MV-4-11 (cell line): Measurements from ENCODE around the gene PDE2A.

Experiments
- DNase-seq: peaks from one replicate; lab custom pipeline; 2025; lab: John Stamatoyannopoulos, UW

The PDE2A gene

DNA sequence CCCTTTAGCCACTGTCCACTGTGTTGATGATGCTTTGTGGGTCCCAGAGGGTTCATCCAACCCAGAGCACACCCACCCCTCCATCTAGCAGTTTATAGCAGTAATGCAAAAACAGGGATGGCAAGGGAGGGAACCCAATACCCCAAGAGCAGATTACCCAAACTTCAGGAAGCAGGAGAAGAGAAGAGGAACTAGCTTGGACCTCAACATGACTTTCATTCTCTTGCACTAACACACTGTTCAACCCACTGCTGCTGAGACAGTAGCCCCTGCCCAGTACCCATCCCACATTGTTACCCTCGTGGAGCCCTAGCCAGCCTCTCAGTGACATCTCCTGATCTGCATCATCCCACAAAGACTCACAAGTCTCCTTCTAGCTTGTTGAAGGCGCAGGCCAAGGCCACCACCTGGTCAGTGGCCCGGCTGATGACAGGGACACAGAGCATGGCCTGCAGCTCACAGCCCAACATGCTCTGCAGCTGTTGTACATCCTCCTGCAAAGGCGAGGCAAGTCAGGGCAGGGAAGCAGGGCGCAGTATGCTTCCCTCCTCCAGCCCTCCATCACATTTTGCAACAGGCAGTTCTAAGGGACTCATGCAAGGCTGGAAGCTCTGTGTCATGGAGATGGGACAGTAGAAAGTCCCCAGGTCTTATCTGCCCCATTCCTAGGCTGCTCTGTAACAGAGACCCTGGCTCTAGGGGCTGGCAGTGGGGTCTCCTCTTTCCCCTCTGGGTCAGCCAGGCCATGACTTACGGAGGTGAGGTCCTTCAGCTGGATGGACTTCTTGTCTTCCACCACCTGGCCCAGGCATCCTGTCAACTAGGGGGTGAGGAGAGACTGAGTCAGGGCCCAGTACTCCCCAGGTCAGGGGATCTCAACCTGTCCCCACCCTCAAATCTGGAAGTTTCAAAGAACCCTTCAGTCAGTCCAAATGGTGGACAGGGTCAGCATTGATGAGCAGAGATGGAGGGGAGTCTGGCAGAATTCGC, 85.5 kb downstream of the PDE2A start:
- peak; percentile 26 for DNase-seq

DNA sequence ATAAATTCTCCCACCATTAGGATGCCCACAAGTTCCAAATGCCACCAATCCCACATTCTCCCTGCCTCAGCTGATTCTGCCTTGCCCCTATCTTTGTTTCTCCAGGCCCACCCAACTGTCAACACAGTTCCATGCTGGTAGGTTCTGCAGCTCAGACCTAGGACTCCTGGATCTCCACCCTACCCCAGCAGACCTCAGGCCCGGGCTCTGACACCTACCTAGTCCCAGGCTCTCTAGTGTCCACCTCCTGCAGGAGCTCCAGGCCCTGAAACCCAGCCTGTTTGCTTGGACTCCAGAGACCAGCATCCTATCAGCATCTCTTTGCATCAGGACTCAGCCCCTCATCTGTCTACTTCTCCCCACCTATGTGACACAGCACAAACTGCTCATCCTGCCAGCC, 86.5 kb downstream of the PDE2A start:
- DNase-seq = no peak

DNA sequence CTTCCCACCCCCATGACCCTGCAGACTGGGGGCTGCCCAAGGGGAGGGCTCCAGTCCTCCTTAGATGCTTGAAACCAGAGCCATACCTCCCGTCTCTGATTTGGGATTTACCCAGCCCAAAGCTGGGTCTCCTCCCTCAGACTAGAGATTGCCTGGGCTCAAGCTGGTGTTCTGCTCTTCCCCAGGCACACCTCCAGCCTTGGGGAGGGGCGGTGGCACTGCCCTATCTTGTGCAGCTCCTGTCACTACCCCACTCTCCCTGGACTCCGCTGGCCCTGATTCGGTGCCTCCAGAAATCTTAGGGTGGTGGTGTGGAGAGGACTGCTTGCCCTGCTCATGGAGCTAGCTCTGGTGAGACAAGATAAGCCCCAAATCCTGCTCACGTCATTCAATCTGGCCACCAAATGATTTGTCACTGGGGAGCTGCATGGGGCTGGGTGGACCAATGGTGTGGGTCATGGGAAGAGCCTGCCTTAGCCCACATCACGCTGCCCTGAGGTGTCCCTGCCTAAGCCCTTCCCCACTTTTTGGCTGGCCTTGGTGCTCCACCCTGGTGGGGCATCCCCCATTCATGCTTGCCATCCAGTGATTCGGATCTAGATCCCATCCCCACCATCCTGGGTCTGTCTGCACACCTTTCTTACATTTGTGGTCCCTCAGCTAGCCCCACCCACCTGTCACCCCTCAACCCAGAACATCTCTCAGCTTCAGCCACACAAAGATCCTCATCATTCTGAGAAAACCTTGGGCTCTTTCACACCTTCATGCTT, 87.7 kb downstream of the PDE2A start:
- DNase-seq = no peak

DNA sequence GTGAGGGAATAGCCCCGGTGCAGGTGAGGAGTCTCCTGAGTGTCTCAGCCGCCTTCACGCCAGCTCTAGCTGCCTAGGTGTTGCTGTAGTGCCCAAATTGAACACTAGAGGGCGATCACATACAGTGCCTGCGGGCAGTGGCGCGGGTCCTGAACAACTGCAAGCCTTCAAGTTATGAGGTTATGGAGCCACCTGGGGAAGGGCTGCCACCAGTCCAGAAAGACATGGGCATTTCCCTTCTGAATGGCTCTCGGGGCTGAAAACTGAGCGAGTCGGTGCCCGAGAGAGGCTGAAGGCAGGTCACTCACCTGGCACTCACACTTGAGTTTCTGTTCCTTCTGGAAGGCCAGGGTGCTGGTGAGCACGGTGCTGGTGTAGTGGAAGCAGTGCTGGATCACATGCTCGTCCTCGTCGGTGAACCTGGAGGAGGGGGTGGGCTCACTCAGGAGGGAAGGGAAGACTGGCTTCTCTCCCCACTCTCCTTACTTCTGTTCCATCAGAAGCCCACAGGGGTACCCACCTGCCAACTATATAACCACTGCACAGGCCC, 88.4 kb downstream of the PDE2A start:
- no peak for DNase-seq

DNA sequence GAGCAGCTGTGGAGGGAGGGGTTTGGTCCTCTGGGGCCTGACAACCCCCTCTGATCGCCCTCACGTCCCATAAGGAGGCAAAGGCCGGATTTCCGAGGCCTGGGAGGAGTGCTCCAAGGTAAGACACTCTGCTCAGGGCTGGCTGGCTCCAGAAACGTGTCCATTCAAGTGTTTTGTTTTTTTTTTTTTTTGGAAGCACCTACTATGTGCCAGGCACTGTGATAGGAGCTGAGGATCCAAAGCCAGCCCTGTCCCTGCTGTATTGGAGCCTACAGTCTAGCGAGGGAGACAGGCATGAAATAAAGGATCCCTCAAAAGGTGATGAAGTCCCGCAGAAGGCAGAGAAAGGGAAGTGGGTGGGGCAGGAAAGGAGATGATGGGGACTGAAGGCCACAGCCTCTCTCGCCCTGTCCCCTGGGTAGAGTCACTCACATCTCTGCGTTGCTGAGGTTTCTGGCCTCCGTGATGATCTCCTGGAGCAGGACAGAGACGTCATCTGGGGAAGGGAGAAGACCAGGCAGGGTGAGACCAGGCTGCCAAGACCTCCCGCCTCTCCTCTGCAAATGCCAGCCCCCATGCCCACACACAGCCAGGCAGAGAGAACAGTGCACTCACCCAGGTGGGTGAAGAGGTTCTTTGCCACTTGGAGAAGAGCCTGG, 89.2 kb downstream of the PDE2A start:
- no peak for DNase-seq

DNA sequence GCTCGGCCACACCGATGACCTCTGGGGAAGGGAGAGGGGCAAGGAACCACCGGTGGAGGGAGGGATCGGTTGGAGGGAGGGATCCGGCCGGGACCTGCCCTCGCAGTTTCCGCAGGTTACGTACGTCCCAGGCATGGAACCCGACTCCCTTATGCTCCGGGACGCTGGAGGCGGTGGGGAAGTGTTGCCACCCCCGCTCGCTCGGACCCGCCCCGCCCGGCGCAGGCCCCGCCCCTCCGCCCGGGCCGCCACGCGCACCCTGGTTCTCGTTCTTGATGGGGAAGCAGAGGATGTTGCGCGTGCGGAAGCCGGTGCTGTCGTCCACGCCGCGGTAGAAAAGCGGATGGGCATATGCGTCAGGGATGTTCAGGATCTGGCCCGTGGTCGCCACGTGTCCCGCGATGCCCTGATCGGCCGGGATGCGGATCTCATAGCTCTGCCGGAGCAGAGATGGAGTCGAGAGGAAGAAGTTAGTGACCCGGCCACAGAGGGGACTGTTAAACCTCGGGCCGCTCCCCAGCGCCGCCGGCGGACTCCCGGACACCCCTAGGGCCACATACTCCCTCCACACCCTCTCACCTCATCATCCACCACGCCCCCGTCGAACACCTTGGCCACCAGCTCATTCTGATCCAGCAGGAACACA, 89.8 kb downstream of the PDE2A start:
- DNase-seq = no peak

DNA sequence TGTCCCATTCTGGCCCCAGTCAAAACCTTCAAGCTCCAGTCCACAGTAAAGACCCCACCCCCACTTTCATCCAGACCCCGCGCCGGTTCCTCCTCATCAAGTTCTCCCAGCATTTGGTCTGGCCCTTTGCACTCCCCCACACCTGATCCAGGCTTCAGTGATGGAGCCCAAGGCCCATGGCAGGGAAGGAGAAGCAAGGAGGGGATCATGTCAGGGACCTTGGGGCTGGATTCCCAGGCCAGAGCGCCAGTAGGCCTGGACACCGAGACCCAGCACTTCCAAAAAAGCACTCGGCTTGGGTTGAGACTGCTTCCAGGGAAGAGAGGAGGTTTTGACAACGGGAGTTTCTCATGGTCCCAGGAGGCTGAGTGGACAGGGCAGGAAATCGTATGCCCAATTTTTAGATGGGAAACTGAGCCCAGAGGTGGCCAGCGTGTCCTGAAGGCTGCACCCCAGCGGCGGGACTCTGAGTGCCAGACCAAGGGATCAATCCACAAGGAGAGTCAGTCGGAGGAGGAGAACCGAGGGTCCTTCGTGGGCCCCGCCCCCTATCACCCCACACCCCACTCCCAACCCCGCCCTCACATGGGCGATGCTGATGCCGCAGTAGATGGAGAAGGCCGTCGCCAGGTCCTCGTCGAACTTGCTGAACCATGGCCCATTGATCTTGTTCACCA, 90.5 kb downstream of the PDE2A start:
- DNase-seq = no peak

DNA sequence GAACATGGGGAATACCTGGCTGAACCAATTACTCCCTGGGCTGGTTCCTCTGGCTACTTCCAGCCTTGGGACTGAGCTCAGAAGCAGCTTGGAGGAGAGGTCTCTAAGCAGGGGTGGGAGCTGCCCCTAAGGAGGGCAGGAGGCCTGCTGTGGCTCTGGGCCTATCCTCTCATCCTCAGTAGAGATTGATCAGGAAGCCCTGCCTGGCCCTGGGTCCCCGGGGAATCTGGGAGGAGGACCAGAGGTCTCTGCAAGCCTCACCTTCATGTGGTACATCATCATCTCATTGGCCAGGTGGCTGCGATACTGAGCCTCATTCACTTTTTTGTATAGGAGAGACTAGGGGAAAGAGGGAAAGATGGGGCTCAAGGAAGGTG, 91.1 kb downstream of the PDE2A start:
- no peak for DNase-seq

DNA sequence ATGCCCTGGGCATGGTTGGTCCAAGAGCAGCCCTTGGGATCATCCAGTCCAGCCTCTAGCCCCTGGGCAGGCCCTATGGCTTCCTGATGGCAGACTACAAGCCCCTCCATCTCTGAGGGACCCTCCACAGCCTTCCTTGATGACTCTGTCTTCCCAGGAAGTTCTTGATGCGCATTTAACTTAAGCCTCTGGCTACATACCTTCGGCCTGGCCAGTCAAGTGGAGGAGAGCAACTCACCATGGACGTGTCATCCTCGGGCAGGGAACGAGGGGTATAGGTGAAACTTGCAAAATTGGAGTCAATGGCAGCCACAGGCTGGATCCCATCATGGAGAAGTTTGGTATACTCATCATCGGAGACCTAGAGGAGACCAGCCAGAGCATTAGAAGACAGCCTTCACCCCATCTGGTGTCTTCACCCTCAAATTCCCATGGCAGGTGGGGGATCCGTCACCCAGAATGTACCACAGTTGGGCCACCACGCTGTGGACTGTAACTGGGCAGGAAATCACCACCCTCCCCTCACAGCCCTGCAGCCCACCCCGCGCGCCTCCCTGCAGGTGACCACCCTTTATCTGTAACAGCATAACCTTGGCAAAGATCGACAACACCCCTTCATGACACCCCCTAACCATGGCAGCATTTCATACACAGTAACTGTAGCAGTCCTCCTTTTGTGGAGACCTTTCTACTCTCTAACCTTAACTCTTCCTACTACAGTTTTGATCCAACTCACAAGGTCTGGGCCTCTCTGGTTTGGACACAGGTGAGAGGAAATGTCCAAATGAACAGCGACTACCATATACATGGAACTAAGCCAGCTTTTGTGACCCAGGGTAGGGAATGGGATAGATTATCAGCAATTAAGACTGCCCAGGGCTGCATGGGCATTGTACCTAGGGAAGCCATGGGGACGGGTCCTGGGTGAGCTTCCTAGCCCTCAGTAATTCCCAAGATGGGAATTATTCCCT, 91.7 kb downstream of the PDE2A start:
- DNase-seq = no peak

DNA sequence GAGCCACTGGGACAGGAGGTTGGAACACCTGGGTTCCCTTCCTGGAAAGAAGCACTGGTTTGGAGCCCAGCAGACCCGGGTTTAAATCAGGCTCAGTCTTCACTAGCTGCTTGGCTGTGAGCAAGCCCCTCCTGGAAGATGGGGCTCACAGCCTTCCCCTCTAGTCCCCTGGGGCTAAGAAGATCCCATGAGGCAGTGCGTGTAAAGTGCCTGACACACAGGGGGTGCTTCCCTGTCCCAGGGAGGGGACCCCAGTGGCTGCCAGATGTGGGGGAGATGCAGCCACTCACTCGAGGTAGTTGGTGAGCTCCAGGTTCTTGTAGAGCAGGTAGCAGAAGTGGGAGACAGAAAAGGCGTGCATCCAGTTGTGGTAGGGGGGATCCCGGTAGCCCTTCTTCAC, 93.2 kb downstream of the PDE2A start:
- DNase-seq = no peak

DNA sequence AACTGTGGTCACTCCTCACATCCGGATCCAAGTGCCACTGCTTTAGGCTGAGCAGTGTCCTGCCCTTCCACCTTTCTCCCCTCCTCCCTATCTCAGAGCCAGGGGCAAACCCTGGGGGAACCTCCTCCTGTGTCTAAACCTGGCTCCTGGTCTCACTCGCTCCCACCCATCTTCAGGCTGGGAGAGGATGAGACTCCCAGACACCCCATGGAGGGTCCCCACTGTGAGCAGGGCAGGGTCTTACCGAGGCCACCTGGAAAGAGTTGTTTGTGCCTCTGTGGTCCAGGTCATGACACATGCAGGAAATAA, 93.6 kb downstream of the PDE2A start:
- no peak for DNase-seq

DNA sequence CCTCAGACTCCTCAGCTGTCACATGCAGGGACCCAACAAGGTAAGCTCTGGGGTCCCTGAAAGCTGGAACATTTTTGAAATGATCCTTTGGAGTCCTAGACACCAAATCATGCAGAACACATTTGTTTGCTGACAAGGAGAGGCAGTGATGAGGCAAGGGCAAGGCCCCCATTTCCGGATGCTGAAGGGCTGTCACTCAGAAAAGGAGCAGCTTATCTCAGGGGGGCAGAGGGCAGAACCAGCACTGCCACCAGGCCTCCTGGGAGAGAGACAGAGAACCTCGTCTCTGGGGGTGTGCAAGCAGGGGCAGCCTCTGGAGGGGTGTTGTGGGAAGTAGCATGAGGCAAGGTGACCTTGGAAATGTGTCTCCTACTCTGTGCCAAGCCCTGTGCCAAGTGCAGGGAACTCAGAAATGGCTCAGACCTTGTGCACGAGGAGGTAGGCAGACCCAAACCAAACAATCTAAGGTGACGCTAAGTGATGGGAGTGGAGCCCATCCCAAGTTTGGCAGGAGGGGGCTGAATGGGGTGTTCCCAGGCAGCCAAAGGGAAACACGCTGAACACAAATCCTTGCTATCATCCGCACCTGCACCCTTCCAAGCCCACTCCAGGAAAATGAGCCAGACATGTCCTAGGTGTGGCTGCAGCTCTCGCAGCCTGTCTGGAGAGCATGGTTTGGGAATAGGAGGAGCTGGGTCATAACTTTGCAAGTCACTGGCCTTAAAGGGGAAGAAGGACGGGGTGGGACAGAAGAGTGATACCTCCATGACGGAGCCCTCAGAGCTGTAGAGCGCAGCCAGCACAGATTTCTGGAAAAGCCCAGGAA, 94.2 kb downstream of the PDE2A start:
- no peak for DNase-seq

DNA sequence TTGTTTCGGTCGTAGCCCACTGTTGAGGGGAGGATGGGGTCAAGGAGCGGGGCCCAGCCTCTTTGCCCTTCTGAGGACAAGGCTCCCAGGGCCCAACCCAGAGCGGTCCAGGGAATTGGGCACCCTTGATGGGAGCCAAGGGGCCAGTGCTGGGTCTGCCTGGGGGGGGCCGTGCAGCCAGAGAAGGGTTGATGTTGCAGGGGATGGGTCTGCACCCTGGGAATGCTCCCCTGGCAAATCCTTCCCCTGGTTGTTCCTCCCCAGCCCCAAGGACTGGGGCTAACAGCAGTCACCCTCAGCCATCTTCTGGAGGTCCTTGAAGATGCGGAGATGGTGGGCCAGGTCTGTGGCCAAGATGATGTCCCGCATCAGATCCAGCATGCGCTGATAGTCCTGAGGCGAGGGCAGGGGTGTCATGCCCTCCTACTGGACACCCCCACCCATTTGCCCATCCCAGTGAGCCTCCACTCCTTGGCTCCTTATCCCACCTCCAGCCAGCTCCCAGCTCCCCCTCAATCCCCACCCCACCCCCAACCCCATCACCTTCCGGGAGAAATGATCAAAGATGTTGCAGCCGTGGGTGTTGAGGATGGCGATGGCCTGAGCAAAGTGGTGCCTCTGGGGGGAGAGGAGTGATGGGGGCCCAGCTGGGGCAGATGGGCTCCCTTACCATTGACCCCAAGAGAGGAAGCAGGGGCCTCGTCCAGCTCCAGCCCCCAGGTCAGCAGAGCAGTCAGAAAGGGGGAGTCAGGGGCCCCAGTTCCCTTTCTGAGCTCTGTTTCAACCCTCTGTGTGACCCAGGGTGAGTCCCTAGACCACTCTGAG, 95.0 kb downstream of the PDE2A start:
- DNase-seq = no peak

DNA sequence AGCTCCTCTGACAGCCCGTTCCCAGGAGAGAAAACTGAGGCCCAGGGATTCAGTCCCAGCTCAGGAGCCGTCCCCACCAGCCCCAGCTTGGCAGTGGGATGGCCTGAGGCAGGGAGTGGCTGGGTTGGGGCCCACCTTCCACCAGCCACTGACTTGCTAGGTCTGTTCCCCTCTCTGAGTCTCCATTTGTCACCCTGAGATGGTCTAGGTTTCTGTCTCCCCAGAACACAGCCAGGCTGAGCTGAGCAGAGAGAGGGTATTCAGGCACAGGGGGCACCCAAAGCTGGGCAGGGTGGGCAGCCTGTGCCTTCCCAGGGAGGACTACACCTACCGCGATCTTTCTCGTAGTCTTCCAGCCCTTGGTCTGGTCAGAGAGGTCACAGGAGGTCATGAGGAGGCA, 95.7 kb downstream of the PDE2A start:
- DNase-seq = no peak

DNA sequence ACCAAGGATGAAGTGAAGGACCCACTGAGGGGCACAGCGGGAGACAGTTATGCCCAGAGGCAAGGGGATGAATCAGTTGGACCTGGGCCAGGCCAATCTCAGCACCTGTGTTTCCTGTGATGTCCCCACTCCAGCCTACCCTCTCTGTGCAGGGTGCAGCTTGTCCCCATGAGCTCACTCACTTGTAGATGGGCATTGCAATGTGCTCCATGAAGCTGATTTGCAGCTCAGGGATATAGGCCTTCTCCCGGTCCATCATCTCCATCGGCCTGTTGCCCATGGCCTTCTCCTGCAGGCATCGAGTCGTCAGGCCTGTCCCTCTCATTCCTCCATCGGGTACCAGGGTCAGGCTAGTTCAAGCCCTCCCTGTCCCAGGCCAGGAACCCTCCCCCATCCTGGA, 96.2 kb downstream of the PDE2A start:
- DNase-seq = no peak

DNA sequence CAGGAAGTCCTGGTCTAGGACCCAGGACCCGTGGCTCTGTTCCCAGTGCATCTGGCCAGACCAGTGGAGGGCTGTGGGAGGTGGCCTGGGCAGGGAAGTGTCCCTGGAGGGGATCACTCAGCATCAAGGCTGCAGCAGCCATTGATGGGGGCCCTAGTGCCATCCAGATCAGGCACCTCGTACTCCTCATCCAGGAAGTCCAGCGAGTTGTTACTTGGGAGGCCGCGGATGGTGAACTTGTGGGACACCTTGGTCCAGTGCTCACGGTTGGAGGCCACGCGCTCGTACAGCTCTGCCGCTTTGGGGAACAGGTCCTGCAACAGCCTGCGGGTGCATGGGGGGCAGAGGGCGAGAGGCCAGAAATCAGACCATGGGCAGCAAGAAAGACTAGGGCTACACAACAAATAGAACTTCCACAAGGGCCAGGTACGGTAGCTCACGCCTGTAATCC, 96.9 kb downstream of the PDE2A start:
- DNase-seq = no peak

DNA sequence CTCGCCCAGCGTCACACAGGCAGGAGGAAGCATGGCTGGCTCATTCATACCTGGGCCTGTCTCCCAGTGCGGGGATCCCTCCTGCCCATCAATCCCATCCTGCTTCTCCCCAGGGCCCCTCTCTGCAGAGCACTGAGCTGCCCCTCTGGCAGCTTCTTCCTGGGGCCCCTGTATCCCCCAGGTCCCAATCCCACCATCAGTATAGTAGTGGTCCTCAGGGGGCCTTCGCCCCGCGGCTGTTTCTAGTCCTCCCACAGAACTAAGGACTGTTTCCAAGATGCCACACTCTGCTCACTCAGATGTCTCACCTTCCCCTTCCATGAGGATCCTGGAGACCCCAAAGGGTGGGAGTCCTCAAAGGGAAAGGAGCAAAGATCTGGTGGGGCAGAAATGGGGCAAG, 97.6 kb downstream of the PDE2A start:
- no peak for DNase-seq

DNA sequence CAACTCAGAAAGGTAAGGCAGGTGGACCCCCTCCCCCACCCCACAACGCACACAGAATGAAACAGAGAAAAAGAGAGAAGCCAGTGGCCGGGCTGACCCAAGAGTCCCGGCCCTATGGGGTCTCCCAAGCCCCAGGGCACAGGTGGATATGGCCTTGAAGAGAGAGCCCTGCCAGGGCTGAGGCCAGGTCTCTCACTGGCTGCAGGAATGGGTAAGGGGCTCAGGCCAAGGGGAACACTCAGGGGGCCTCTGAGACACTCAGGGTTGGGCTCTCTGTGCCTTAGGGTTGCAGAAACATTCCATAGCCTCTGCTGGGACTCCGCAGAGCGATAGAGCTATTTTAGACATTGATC, 98.0 kb downstream of the PDE2A start:
- DNase-seq = no peak
